Testis (tissue), 2 donors: ENCODE data around the gene KHSRP.

ENCODE experiments used
- CTCF ChIP-seq, 3 experiments: fragments of 450-650 bp in 2 of 3; fragments of 200-600 bp in 1 of 3; sonication (generic) in 1 of 3; IDR thresholded peaks; one replicate each; pipeline ENCODE4 v1.5.1; 2016 to 2019; ENCODE audit warnings: antibody characterized with exemption in 3 of 3, mild to moderate bottlenecking in 2 of 3, moderate library complexity in 1 of 3
- POLR2A ChIP-seq: fragments of 450-650 bp; IDR thresholded peaks from one replicate; pipeline ENCODE4 v1.6.1; 2017; ENCODE audit warnings: antibody characterized with exemption, mild to moderate bottlenecking, moderate library complexity

GRCh38 chr19:6414793-6415590 is 9.6 kb downstream of the KHSRP start:
- TF ChIP-seq CTCF (IDR thresholded peaks at IDR 0.05) (no peak), POLR2A (no peak)
